Kidney (tissue), 14 donors: ENCODE measurements around the gene TOMM20. TPM values are rescaled to one million over a fixed set of nuclear protein-coding genes. Genes with fewer than 3 reads are reported as not detected.
"Not testable (repeated sequence)": the region's sequence is repeated elsewhere in the genome, so short reads cannot be mapped to it uniquely, and the experiment has no call there.

Source experiments
- DNase-seq, 5 donors: peaks; one replicate each; pipeline ENCODE4 v3.0.0-alpha.2; 2013 to 2020
- FAIRE-seq: peaks from 2 replicates; lab custom pipeline; 2012; peaks lifted over from hg19 to GRCh38; lab: Jason Lieb, UNC
- H3K27ac ChIP-seq, 2 donors: one replicate each; pipeline ENCODE4 v1.7.0; 2013; ENCODE audit warnings: low read depth in 2 of 2, low read length in 2 of 2, inconsistent platforms in 1 of 2
- H3K27me3 ChIP-seq: one replicate; pipeline ENCODE4 v1.7.1; 2013; ENCODE audit warnings: low read length, inconsistent platforms; ENCODE audit not compliant: control insufficient read depth, insufficient read depth
- H3K36me3 ChIP-seq, 3 donors: one replicate each; pipeline versions ENCODE4 v1.7.0 to v1.7.1; 2013; ENCODE audit warnings: low read length in 3 of 3, control low read depth in 1 of 3, inconsistent platforms in 1 of 3; ENCODE audit not compliant: insufficient read depth in 3 of 3, control insufficient read depth in 2 of 3
- H3K4me1 ChIP-seq, 3 donors: one replicate each; pipeline versions ENCODE4 v1.7.0 to v1.7.1; 2013; ENCODE audit warnings: low read length in 3 of 3, inconsistent platforms in 1 of 3, low read depth in 1 of 3; ENCODE audit not compliant: control insufficient read depth in 2 of 3, insufficient read depth in 2 of 3
- H3K4me3 ChIP-seq, 3 donors: one replicate each; pipeline versions ENCODE4 v1.7.0 to v1.8.1; 2013; ENCODE audit warnings: low read length in 3 of 3, control low read depth in 1 of 3, inconsistent platforms in 1 of 3
- H3K9ac ChIP-seq, 3 donors: one replicate each; pipeline versions ENCODE4 v1.7.0 to v1.7.1; 2013; ENCODE audit warnings: low read length in 3 of 3, control low read depth in 1 of 3, inconsistent platforms in 1 of 3
- H3K9me3 ChIP-seq, 3 donors: one replicate each; pipeline versions ENCODE4 v1.7.0 to v1.7.1; 2013; ENCODE audit warnings: low read length in 3 of 3, control low read depth in 1 of 3, inconsistent platforms in 1 of 3; ENCODE audit not compliant: control insufficient read depth in 2 of 3, insufficient read depth in 1 of 3
- CTCF ChIP-seq: IDR thresholded peaks from 3 replicates; pipeline ENCODE4 v1.5.1; 2012; ENCODE audit warnings: mild to moderate bottlenecking, moderate library complexity, borderline replicate concordance; ENCODE audit not compliant: insufficient read depth; ENCODE audit errors: extremely low read depth
- intact Hi-C: fragments of 100-400 bp; cut with DNase I; formaldehyde crosslinking; loops from one replicate; pipeline ENCODE4 v1.11.1; 2022
- polyA plus RNA-seq: library from polyadenylated mRNA; stranded (reverse); fragments of 350-450 nt; fragmentation: Illumina TruSeq; extraction: RNeasy Lipid Tissue Mini Kit (QIAGEN cat#74804); gene quantifications from one replicate; pipeline ENCODE4 v1.2.3, GENCODE V29; 2014; ENCODE audit warnings: low read depth, low replicate concordance; ENCODE audit not compliant: insufficient read depth
- total RNA-seq: library from RNA; stranded (reverse); fragmentation: NEBNext Ultra II Directional; extraction: Animal tissue kit (Norgen Biotek cat#: 25700); gene quantifications from one replicate; pipeline ENCODE4 v1.2.1, GENCODE V29; 2021
- donor health status: control.
- donor health status: control.
- donor health status: control.
- donor health status: control.
- donor health status: control.
- donor health status: DM: yes; HTN: yes; CAD: no.
- donor health status: Normal renal cell carcinoma (clear cell type).

Gene TOMM20
- total and polyA plus RNA-seq, 2 donors from 2014 or later, result 96.4 to 102 TPM

GRCh38 chr1:235073331-235073967 is 55.2 kb downstream of the TOMM20 start:
- H3K9ac ChIP-seq, result peak overlapping the region in 1 of 3 donors; percentile 74
- no peak overlapping the region for H3K4me3 ChIP-seq
- peaks cover 15 to 69% (median 55%) of the 10 kb centered on the region in 3 donors for H3K4me1 ChIP-seq
- intact Hi-C loops, result loop anchor here (10.0 kb wide), 1 partner anchor 99 kb away; no protein-coding TSS in a partner anchor
- peaks cover 0 to 2% (median 0%) of the 10 kb centered on the region in 3 donors for H3K36me3 ChIP-seq
- H3K27ac ChIP-seq, result peak overlapping the region; percentile 84 to 97
- H3K27me3 ChIP-seq, result no peaks in the 10 kb centered on the region
- no peak for TF ChIP-seq CTCF
- peak in 1 of 5 donors; percentile 90 for DNase-seq
- no peak for FAIRE-seq
- H3K9me3 ChIP-seq, result peaks cover 0 to 5% (median 0%) of the 10 kb centered on the region in 3 donors

GRCh38 chr1:235072577-235072976 is 56.1 kb downstream of the TOMM20 start:
- intact Hi-C loops, result loop anchor here (10.0 kb wide), 1 partner anchor 98 kb away; no protein-coding TSS in a partner anchor

DNA sequence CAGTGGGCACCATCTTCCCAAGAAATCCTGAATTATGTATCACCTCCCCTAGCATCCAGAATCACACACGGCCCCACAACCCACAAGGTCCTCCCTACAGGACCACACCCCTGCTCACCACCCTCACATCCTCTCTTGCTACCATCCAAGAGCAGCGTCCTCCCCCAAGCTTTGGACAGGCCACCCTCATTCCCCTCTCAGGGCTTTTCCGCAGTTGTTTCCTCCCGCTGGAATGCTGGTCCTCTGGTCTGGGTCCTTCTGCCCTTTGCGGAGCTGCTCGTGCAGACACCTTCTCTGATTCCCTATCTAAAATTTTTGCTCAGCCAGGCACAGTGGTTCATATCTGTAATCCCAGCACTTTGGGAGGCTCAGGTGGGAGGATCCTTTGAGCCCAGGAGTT is 56.5 kb downstream of the TOMM20 start:
- FAIRE-seq (no peak), DNase-seq (peak in 1 of 5 donors; percentile 37)
- Histone ChIP-seq H3K9ac (no peak overlapping the region), H3K27me3 (no peaks in the 10 kb centered on the region), H3K36me3 (no peaks in the 10 kb centered on the region), H3K4me1 (peaks cover 10 to 69% (median 55%) of the 10 kb centered on the region in 3 donors), H3K4me3 (no peak overlapping the region), H3K27ac (no peak overlapping the region), H3K9me3 (no peaks in the 10 kb centered on the region)
- no peak for TF ChIP-seq CTCF
- intact Hi-C loops, result loop anchor here (10.0 kb wide), 1 partner anchor 97 kb away; no protein-coding TSS in a partner anchor

More at GRCh38 chr1:235072577-235072976, 56.1 kb downstream of the TOMM20 start:
- peaks cover 10 to 70% (median 55%) of the 10 kb centered on the region in 3 donors for H3K4me1 ChIP-seq
- not testable (repeated sequence) for H3K27me3 ChIP-seq, H3K4me3 ChIP-seq, FAIRE-seq, H3K27ac ChIP-seq, H3K36me3 ChIP-seq, H3K9ac ChIP-seq, H3K9me3 ChIP-seq
- DNase-seq, result peak in 1 of 5 donors; percentile 9

GRCh38 chr1:235070819-235071218 is 57.8 kb downstream of the TOMM20 start:
- no peaks in the 10 kb centered on the region for H3K9me3 ChIP-seq

More at GRCh38 chr1:235070819-235071218, 57.8 kb downstream of the TOMM20 start:
- Histone ChIP-seq H3K36me3 (no peaks in the 10 kb centered on the region), H3K4me3 (no peak overlapping the region), H3K4me1 (peaks cover 10 to 61% (median 51%) of the 10 kb centered on the region in 3 donors), H3K27ac (peak overlapping the region; percentile 26 to 92), H3K9ac (peak overlapping the region in 1 of 3 donors; percentile 56), H3K27me3 (no peaks in the 10 kb centered on the region)
- no peak for FAIRE-seq
- peak in 1 of 5 donors; percentile 15 for DNase-seq
- intact Hi-C loops, result loop anchor here (10.0 kb wide), 1 partner anchor 96 kb away; no protein-coding TSS in a partner anchor
- no peak for TF ChIP-seq CTCF
